Measurements from ENCODE around the gene SNX5. TPM values are rescaled to one million over a fixed set of nuclear protein-coding genes. Genes with fewer than 3 reads are reported as not detected.

SNX5 gene
- total RNA-seq, 1 donor = 114 TPM

DNA sequence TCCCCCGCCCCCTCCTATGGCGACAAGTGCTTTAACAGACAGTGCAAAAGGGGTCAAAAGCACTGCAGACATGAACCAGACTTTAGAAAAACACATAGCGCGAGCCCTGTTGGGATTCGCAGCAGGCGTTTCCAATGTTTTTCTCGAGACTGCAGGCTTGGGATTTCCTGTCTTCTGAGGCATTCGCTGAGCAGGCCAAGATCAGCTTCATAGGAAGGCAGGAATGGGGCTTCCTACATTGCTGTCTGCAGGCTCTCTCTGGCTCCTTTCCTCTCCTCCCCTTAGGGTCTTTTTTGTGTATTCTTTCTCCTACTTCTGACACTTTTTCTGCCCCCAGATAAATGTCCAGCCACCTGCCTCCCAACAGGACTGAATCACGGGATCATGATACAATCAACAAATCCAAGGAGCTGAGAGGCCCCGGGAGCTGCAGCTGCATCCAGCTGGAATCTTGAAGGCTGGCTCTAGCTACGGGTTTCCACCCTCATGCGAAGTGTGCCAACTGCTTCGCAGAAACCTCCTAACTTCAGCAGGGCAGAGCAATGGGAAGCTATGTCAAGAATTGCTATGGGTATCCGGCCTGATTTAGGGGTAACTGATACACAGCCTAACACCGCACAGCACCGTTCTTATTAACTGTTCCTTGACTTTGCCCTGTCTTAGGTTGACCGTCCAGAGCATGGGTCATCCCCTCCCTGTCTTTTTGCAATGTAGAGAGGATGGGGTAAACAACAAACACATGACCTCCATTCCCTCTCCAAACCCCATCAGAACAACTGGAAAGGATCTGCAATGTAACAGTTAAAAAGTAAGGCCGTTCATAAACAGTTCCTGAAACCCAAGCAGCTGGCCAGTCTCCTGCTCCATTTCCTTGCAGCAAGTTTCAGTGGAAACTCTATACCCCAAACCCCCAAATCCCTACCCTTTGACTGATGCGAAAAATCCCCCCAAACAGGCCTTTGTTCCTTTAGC lies 31.5 kb downstream of the SNX5 start:
- no peak overlapping the region for H3K4me3 ChIP-seq (ENCODE audit: low read depth, low read length)
- DNase-seq (ENCODE audit: low read depth) = peak; percentile 86

DNA sequence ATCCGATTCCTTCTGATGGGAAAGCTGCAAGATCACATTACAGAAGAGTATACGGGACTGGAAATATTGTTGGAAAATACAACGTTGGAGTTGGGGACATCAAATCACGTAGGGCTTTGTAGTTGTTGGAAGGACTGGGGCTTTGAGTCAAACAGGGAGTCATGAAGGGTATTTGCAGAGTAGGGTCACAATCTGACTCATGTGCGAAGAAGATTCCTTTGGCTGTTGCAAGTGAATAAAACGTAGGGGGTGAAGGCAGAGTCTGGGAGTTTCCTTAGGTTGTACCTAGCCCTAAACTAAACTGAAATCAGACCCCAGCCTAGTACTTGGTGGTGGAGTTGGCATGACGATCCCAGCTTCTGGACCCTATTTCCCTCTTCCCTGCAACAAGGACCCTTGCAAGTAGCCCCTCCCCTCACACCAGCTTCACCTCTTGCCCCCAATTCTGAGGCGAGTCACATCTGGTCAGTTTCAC lies 32.3 kb downstream of the SNX5 start:
- peak; percentile 58 for DNase-seq (ENCODE audit: low read depth)

More for the DNA sequence above, 31.5 kb downstream of the SNX5 start:
- TF ChIP-seq, protein P1, sequence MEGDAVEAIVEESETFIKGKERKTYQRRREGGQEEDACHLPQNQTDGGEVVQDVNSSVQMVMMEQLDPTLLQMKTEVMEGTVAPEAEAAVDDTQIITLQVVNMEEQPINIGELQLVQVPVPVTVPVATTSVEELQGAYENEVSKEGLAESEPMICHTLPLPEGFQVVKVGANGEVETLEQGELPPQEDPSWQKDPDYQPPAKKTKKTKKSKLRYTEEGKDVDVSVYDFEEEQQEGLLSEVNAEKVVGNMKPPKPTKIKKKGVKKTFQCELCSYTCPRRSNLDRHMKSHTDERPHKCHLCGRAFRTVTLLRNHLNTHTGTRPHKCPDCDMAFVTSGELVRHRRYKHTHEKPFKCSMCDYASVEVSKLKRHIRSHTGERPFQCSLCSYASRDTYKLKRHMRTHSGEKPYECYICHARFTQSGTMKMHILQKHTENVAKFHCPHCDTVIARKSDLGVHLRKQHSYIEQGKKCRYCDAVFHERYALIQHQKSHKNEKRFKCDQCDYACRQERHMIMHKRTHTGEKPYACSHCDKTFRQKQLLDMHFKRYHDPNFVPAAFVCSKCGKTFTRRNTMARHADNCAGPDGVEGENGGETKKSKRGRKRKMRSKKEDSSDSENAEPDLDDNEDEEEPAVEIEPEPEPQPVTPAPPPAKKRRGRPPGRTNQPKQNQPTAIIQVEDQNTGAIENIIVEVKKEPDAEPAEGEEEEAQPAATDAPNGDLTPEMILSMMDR (IDR thresholded peaks at IDR 0.05; ENCODE audit: insufficient read depth, low read depth, low read length) = no peak

DNA sequence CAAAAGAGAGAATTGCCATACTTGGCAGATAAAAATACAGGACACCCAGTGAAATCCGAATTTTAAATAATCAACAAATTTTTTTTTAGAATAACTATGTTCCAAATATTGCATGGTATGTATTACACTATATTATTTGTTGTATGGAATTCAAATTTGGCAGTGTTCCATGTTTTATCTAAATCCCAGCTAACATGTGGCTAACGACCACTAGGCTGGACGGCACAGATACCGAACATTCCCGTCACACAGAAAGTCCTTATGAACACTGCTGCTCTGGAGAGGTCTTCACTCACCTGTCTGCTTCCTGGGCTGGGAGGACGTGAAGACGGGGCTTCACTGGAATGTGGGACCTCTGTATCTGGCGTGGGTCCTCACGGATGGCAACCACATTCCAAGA lies 32.8 kb downstream of the SNX5 start:
- TF ChIP-seq, protein P1 (IDR thresholded peaks at IDR 0.05; ENCODE audit: insufficient read depth, low read depth, low read length) = no peak
- DNase-seq (ENCODE audit: low read depth) = peak; percentile 39
- H3K4me3 ChIP-seq (ENCODE audit: low read depth, low read length) = no peak overlapping the region

More for the DNA sequence above, 32.3 kb downstream of the SNX5 start:
- TF ChIP-seq, protein P1 (IDR thresholded peaks at IDR 0.05; ENCODE audit: insufficient read depth, low read depth, low read length) = no peak
- H3K4me3 ChIP-seq (ENCODE audit: low read depth, low read length) = no peak overlapping the region

DNA sequence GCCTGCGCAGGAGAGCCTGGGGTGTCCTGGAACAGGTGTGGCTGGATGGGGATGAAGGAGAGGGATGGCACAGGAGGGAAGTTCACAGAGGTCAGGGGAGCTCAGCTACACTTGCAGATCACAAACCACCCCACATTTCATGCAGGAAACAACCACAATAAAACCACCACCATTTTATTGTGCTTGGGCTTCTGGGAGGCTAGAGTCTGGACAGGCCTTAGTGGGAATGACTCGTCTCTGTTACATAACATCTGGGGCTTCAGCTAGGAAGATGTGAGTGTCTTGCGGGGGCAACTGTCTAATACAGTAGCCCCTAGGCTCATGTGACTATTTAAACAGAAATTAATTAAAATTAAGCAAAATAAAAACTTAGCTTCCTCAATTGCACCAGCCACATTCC lies 33.4 kb downstream of the SNX5 start:
- DNase-seq (ENCODE audit: low read depth) = no peak
- TF ChIP-seq, protein P1 (IDR thresholded peaks at IDR 0.05; ENCODE audit: insufficient read depth, low read depth, low read length) = no peak
- H3K4me3 ChIP-seq (ENCODE audit: low read depth, low read length) = no peak overlapping the region

DNA sequence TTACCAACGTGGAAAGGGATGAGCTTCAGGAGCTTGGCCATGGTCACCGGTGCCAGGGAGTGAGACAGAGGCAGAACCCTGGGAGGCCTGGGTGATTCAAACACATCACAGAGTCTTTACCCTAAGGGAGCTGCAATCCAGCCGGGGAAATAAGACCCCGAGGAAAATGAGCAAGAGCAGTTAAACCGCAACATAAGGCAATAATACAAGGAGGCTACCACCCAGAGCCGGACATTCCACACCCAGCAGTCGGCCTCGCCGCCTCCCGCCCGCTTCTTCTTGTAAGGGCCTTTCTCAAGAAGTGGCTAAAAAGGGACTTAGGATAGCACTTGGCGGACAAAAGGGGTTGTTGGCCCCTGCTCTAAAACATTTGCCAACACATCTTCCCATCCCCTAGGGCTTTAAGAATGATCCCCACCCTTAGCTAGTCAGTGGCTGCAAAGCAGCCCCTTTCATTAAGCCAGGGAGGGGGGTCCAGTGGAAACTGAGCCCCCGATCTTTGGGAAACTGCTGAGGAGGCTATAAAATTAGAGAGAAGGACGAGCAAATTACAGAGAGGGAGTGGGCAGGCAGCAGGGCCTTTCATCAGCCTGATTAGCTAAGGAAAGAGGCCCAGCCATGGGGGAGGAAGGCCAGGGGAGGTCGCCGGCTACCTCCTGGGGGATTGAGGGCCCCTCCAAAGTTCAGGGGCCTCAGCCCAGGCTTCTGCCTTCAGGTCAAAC lies 34.3 kb downstream of the SNX5 start:
- DNase-seq (ENCODE audit: low read depth) = no peak
- TF ChIP-seq, protein P1 (IDR thresholded peaks at IDR 0.05; ENCODE audit: insufficient read depth, low read depth, low read length) = no peak
- no peak overlapping the region for H3K4me3 ChIP-seq (ENCODE audit: low read depth, low read length)

DNA sequence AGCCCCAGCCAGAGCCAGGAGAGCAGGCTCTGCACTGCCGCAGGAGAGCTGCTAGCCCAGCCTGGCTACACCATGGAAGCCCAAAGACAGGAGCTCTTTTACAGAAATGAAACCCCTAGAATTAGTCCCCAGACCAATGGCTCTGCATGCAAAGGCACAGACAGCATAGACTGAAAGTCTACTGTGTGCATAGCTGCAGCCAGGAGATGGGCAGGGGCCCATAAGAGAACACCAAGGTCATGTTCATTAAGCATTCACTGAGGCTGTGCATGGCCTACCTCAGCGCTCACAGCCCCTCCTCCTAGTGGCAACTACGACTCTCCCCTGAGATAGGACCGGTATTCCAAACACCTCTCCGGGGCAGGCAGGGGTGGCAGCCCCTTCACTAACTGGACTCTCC lies 34.9 kb downstream of the SNX5 start:
- H3K4me3 ChIP-seq (ENCODE audit: low read depth, low read length) = no peak overlapping the region
- TF ChIP-seq, protein P1 (IDR thresholded peaks at IDR 0.05; ENCODE audit: insufficient read depth, low read depth, low read length) = no peak
- DNase-seq (ENCODE audit: low read depth) = no peak

Measured in fibroblast of villous mesenchyme (primary cell).